Measurements from ENCODE around the gene TULP1.
"Not testable (repeated sequence)": the region's sequence is repeated elsewhere in the genome, so short reads cannot be mapped to it uniquely, and the experiment has no call there.

Gene TULP1

DNA sequence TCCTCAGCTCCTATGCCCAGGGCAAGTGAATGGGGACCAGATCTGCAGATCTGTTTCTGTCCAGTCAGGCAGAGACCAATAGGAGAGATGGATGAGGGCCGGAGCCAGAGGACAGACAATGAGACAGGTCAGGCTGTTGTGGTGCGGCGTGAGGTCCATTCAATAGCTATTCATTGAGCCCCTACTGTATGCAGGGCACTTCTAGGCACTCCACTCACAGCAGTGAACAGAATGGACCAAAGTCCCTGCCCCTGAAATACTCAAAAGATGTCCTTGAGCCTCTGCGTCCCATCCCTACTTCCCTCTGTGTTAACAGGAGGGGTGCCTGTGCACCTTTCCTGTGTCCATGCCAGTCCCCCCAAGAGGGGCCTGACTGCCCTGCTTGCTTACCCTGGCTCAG lies 8.5 kb upstream of the TULP1 start:
- no peak for DNase-seq (ENCODE audit: low spot score)

DNA sequence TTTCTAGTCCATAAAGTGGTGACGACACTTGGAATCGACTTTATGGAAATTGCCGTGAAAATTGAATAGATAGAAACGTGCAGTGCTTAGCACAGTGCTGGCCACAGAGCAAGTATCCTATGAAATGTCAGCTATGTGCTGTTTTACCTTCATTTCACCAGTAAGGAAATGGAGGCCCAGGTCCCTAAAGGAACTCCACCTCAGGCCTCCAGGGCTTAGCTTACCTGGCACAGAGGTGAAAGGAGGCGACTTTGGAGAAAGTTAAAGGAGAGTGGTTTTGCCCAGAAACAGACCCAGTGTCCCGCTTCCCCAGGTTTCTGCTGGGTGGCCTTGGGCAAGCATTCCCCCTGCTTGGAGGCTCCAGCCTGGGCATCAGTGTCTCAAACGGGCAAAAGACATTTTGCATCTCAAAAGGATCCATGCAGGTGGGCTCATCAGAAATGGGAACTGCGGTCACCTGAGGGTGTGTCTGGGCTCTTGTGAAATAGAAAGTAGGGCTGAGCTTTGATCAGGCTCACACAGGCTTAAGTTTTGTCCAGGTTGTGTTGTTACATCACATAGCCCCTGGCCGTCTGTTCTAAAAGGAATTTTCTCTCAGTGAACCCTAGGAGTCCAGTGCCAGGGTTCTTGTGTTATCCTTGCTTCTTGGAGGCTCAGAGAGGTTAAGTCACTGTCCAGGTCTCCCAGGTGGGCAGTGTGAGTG lies 6.8 kb upstream of the TULP1 start:
- no peak for DNase-seq (ENCODE audit: low spot score)

DNA sequence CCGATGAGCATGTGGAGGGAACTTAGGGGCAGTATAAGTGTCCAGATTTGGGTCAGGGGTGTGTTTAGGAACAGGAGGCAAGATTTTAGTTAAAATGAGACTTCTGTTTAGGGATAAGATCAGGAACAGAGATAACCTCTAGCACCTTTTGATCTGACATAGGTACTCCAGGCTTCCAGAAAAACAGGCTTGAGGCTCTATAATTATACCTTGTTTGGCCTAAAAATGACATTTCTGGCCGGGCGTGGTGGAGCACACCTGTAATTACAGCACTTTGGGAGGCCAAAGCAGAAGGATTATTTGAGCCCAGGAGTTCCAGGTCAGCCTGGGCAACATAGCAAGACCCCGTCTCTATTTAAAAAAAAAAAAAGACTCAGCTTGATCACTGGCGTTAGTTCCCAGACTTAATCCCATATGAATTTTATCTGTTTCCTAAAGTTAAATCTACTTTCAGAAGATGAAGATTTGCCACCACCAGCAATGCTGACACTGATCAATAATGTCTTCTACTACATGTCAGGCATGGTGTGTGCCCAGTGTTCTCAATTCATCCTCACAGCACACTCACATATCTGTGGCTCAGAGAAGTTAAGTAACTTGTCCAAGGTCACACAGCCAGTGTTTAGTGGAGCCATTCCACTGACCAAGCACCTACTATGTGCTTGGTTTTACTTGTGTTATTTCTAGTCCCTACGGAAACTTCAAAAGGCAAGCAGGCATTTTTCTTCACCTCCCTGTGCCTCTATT lies 6.0 kb upstream of the TULP1 start:
- no peak for DNase-seq (ENCODE audit: low spot score)

DNA sequence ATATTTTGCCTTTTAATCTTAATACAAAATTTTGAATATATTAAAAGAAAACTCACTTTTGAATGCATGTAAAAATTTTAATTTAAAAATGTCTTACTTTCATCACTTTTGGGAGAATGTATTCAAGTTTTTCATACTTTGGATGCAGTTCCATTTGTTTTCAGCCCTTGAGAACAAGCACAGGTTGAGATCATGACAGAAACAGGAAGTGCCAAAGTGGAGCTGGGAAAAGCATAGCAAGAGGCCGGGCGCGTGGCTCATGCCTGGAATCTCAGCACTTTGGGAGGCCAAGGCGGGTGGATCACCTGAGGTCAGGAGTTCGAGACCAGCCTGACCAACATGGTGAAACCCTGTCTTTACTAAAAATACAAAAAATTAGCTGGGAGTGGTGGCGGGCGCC lies 5.3 kb upstream of the TULP1 start:
- not testable (repeated sequence) for DNase-seq (ENCODE audit: low spot score)

DNA sequence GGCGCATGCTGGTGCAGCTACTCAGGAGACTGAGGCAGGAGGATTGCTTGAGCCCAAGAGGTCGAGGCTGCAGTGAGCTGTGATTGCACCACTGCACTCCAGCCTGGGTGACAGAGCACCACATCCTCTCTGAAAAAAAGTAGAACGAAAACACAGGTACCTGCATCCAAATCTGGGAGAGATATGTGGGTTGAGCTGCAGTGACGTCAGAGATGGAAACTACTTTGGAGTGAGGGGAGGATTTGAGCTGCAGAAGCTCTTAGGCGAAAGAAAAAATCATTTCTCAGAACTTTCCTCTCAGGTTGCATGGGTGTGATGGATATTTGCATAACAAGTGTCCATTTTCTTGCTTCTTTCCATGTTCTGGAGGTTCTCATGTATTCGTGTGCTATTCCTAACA lies 4.0 kb upstream of the TULP1 start:
- DNase-seq (ENCODE audit: low spot score): no peak

DNA sequence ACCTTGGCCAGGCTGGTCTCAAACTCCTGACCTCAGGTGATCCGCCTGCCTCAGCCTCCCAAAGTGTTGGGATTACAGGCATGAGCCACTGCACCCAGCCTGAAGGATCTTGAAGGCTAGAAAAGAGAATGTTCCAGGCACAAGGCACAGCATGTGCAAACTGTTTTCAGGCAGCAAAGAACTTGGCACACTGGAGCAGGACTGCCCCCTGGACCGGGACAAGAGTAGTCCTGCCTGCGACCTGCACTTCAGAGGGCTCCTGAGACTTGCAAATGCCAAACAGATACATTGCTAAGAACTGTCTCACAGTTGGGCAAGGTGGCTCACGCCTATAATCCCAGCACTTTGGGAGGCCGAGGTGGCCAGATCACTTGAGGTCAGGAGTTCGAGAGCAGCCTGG lies 3.2 kb upstream of the TULP1 start:
- DNase-seq (ENCODE audit: low spot score): not testable (repeated sequence)

DNA sequence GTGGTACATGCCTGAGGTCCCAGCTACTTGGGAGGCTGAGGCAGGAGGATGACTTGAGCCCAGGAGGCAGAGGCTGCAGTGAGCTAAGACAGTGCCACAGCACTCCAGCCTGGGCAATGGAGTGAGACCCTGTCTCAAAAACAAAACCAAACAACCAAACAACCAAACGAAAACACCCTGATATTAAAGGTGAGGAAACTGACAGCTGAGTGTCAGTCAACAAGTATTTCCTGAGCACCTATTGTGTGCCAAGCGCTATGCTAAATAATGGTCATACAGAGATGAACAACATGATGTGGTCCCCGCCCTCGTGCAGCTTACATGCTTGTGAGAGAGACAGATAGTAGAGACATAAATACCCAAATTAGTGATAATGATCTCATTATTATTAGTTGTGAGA lies 1.9 kb upstream of the TULP1 start:
- no peak for DNase-seq (ENCODE audit: low spot score)

DNA sequence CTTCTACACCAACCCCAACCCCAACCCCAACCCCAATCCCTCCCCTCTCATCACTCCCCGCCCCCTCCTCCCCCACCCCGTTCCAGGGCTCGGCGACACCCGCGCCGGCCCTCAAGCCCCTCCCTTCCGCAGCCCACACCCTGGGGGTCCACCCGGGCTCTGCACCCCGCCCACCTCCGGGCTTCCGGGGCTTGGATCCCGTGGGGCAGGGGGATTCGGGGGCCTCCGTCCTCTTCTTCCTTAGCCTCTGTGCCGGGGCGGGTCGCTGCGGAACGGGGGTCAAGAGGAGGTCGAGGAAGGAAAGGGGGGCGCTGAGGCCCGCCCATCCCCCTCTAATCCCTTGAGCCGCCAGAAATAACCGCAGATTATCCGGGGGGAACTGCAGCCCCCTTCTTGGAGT lies 690 bp downstream of the TULP1 start:
- no peak for DNase-seq (ENCODE audit: low spot score)

DNA sequence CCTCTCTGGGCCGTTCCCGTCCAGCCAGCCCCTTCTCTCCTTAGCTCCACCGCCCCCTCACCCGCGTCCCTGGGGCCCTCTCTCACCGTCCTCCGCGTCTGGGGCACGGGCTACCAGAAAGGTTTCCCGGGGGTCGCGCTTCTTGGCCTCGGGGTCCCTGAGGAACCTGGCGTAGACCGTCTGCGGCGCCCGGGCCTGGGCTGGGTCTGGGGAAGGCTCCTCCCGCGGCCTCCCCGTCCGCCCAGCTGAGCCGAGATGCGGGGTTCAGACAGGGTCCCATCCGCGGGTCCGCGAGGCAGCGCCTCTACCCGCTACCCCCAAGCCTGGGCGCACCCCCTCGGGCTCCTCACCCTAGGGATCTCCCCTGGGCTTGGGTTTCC lies 1.1 kb downstream of the TULP1 start:
- no peak for DNase-seq (ENCODE audit: low spot score)

DNA sequence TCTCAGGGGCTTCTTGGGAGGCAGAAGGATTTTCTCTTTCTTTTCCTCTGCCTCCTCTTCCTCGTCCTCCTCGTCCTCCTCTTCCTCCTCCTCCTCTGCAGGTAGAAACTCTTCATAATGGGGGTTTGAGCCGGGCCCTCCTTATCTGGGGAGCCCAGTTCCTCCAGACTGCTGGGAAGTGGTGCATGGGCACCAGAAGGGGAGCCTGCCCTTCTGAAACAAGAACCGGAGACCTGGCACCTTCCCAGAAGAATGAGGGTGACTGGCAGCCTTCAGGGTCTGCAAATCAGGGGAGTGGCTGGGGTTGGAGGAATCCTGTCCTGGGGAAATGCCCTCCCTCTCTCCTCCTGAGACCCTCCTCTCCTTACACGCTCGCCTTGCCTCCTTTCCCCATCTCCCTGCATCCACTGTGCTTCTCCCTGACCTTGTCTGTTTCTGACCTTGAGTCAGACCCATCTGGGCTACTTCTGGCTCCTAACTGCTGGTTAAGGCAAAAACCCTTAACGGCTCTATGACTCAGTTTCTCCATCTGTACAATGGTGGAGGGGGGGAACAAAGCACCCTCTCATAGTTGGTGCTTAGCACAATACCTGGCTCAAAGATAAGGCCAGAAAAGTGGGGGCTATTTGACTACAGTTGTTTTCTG lies 1.7 kb downstream of the TULP1 start:
- DNase-seq (ENCODE audit: low spot score): no peak

DNA sequence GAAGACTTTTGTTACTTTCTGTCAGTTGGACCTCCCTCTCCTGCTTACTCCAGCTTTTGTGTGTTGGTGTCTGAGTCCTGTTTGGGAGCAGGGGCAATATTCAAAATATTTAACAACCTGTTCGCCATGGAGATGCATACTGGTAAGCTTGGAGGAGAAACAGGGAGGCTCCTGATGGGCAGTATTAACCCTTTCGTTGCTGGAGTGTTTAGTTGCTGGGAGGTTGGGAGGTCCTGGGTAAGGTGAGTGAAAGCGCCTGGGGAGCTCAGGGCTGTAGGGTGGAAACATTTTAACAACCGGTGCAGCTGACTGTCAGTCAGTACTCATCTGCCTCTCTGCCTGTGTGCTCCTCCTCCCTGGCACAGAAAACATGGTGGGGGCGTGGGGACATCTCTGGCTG lies 4.2 kb downstream of the TULP1 start:
- DNase-seq (ENCODE audit: low spot score): no peak

DNA sequence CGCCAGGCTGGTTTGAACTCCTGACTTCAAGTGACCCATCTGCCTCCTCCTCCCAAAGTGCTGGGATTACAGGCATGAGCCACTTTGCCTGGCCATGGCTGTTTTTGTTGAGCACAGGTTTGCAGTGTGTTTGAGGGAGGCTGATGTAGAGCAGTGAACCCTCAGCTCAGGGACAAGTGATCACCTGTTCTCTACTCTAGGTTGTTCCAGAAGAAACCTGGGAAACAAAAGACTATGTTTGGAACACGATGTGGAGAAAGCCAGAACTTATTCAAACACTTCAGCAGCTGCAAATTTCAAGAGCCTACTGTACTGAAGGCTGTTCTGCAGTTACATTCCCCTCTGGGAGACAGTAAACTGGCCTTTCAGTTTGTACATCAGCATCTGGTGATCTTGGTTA lies 4.7 kb downstream of the TULP1 start:
- DNase-seq (ENCODE audit: low spot score): no peak

DNA sequence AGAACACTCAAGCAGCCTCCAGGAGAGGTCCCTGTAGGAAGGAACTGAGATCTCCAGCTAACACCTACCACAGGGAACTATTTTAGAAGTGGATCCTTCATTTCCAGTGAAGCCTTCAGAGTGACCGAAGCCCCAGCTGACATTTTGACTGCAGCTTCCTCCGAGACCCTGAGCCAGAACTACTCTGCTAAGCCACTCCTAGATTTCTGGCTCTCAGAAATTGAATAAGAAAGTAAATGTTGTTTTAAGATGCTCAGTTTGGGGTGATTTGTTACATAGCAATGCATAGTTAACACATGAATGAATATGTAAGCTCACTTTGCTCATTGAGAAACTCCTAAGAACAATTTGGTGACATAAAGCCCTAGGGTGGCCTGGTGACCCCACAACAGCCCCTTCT lies 5.5 kb downstream of the TULP1 start:
- DNase-seq (ENCODE audit: low spot score): no peak

DNA sequence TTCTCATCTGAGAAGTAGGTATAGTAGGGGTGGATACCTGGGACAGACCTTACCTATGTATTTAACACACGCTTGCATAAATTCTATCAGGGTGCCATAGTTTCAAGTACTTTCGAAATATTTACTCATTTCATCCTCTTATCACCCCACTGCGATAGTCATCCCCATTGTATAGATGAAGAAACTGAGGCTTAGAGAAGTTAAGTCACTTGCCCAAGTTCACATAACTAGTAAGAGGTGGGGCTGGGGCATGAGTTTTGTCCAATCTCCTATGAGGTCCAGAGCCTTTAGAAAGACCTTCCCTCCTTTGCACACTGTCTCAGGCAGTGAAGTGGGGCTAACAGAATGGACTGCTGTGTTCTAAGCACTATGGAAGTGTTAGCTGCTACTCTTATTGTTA lies 6.2 kb downstream of the TULP1 start:
- no peak for DNase-seq (ENCODE audit: low spot score)

DNA sequence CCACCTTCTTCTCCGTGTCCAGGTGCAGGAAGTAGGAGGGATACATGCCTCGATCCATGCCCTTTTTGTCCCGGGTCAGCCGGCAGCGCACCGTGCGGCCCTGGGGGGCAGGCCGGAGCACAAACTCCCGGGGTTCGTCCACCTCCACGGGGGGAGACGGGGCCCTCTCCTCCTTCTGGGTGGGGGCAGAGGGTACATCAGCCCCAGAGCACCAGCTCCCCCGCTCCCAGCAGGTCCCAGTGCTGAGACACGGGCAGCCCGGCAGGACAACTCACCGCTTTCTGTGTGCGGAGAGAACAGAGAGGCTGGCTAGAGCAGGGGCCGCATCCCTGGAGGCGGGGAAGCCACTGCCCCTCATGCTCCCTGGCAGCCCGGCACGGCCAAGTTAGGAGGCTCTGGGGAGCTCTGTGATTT lies 6.7 kb downstream of the TULP1 start:
- no peak for DNase-seq (ENCODE audit: low spot score)

DNA sequence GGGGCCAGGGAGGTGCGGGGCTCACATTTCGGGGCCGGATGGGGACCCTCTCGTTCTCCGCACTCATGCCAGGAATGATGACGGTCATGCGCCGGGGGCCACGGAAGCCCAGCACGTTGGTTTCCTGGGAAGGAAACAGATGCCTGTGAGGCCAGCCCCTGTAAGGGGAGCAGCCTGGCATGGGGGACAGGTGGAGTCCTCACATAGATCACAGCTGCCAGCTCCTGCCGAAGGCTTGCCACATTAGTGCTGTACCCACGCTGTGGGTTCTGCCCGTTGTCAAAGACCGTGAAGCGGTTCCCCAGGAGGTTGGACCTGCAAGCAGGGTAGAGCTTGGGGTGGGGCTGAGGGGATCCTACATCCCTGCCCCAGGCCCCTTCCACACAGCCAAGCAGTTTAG lies 9.2 kb downstream of the TULP1 start:
- DNase-seq (ENCODE audit: low spot score): no peak

DNA sequence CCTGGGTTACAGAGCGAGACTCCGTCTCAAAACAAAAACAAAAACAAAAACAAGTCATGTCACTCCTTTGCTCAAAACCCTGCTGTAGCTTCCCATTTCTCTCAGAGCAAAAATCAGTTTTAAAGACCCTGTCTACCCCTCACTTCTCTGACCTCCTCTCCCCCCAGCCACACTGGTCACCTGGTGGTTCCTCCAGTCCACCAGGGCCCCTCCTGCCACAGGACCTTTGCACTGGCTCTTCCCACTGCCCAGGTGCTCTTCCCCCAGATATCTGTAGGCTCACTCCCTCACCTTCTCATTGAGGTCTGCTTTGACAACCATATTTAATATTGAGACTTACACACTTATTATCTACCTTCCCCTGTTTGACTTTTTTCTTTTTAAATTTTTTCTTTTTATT lies 10.9 kb downstream of the TULP1 start:
- DNase-seq (ENCODE audit: low spot score): no peak

DNA sequence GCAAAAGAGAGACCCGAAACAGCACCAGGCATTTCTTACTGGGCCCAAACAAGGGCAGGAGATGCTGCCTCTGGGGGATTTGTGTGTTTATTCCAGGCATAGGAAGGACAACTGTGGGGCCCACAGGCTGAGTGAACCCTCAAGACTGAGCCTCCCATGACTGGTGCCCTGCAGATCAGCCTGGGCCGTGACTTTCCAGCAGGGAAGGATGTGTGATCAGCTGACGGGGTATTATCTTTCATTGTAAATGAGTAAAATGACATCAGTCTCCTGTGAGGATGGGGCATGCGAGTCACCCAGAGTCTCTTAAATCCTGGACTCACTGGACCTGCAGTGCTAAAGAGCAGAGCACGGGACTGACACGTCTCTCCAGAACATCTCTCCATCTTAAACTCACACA lies 11.9 kb downstream of the TULP1 start:
- DNase-seq (ENCODE audit: low spot score): no peak

DNA sequence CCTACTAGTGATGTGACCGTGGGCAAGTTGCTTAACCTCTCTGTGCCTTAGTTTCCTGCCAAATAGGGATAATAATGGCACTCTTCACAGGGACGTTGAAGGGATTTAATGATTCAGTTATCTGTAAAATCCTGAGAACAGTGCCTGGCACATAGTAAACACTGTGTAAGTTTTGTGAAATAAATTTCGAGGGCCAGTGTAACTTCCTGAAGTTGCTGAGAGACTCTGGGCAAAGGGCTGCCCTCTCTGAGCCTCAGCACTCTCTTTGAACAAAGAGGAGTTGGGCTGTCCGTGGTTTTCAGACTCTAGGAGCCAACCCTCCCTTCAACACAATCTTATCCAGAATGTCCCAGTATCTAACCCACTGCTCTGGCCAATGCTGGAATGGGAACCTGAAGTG lies 13.3 kb downstream of the TULP1 start:
- DNase-seq (ENCODE audit: low spot score): no peak

DNA sequence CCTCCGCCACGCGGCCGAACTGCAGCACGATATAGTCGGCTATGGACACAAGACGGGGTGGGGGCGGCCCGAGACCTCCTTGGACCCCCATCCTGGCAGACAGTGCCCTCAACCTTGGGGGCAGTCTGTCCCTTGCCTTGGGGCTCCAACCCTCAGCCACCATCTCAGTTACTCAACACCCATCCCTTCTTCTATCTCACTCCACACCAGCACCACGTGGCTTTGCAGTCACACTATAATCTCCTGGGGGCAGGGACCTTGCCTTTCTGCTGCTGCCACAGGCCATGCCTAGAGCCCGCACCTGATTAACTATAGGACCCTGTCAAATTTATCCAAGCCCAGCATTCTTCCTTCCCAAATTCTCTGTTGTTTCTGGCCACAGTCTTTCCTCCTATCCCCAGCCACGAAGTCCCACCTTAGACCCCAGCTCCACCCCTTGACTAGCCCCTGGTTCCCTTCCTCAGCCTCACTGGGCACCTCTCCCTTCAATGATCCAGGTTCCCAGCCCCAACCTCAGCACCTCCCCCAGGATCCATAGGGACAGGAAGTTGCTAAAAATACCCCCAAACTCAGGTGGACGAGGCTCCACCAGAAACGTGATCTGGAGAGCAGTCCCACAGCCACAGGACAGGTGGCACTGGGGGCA lies 14.2 kb downstream of the TULP1 start:
- DNase-seq (ENCODE audit: low spot score): no peak

DNA sequence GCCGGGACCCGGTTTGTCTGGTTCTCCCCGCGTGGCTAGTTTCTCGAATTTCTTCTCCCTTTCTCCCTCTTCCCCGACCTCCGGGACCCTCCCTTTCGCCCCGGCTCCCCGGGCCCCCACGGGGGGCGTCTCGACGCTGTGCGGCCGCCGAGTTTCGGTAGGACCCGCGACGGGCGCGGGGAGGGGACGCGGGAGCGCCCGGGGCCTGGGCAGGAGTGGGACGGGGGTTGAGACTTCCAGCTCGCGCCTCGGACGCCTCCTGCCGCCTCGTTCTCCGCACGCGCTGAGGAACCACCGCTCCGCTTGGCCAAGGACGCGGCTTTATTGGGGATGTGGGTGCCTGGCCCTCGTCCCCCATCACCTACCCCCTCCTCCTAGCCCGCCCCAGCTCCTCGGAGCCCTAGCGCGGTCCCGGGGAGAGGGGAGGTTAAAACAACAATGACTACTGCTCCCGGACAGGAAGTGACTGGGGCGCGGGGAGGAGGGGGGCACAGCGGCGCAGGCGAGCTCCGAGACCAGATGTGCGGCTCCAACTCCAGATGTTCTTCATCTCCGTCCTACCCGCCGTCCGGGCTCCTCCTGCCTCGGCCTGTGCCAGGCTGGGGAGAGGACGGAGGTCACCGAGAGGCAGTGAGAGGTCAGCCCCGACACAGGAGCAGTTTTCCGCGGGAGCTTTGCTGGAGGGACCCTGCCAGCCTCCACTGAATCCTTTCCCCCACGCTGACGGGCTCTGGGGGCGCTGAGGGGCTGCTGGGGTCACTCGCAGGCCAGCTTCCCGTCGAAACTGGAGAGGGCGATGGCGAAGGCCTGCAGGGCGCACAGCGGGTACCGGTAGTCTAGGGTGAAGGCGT lies 14.9 kb downstream of the TULP1 start:
- DNase-seq (ENCODE audit: low spot score): no peak

All from activated CD4-positive, alpha-beta T cell treated with anti-CD3 and anti-CD28 coated beads, Interleukin-2, Interleukin-4, amounts not matched to agents 100 ng/mL and 50 ng/mL, durations not matched to agents 16 hours and 8 hours (primary cell).